GM21737 (cell line): ENCODE data around the gene RALY.

Experiments
- ATAC-seq: cut with Tn5 transposase; IDR thresholded peaks from one replicate; pipeline ENCODE4 v1.9.1; 2021; ENCODE audit warnings: mild to moderate bottlenecking, moderate library complexity; ENCODE audit not compliant: unreplicated experiment

Gene RALY

GRCh38 chr20:33993576-33994221, at the start of gene RALY:
Gene RALY (plus strand): TSS chr20:33993911. CDS start chr20:34072075, 78,164 bp downstream.
- ATAC-seq, result peak; percentile 59

GRCh38 chr20:33944914-33945313, 48.8 kb upstream of the RALY start:
- ATAC-seq, result no peak

- no peak for ATAC-seq
Observed at GRCh38 chr20:33945391-33946081, 48.2 kb upstream of the RALY start.

GRCh38 chr20:33947709-33948295, 45.9 kb upstream of the RALY start:
- ATAC-seq, result no peak

- no peak for ATAC-seq
Observed at GRCh38 chr20:33948480-33948879, 45.2 kb upstream of the RALY start.

GRCh38 chr20:33951171-33951570, 42.5 kb upstream of the RALY start:
- ATAC-seq, result no peak

- ATAC-seq, result no peak
Observed at GRCh38 chr20:33954504-33954903, 39.2 kb upstream of the RALY start.

- ATAC-seq, result no peak
Observed at GRCh38 chr20:33963751-33964150, 30.0 kb upstream of the RALY start.

- no peak for ATAC-seq
Observed at GRCh38 chr20:33964441-33964840, 29.3 kb upstream of the RALY start.

GRCh38 chr20:33967126-33967525, 26.6 kb upstream of the RALY start:
- no peak for ATAC-seq

GRCh38 chr20:33969563-33969962, 24.1 kb upstream of the RALY start:
- ATAC-seq, result no peak

GRCh38 chr20:33970229-33970628, 23.5 kb upstream of the RALY start:
- no peak for ATAC-seq

- ATAC-seq, result no peak
Observed at GRCh38 chr20:33971147-33971975, 22.4 kb upstream of the RALY start.

GRCh38 chr20:33976959-33977358, 16.8 kb upstream of the RALY start:
- ATAC-seq, result no peak

- ATAC-seq, result no peak
Observed at GRCh38 chr20:33977535-33977934, 16.2 kb upstream of the RALY start.

- no peak for ATAC-seq
Observed at GRCh38 chr20:33979094-33979493, 14.6 kb upstream of the RALY start.

GRCh38 chr20:33981347-33981746, 12.4 kb upstream of the RALY start:
- no peak for ATAC-seq

- ATAC-seq, result no peak
Observed at GRCh38 chr20:33981964-33982363, 11.7 kb upstream of the RALY start.

GRCh38 chr20:33983371-33983770, 10.3 kb upstream of the RALY start:
- no peak for ATAC-seq

- no peak for ATAC-seq
Observed at GRCh38 chr20:33984182-33984719, 9.5 kb upstream of the RALY start.

- no peak for ATAC-seq
Observed at GRCh38 chr20:33985280-33985679, 8.4 kb upstream of the RALY start.
